Panc1 (cell line): ENCODE results near the gene RPL23. TPM values are rescaled to one million over a fixed set of nuclear protein-coding genes. Genes with fewer than 3 reads are reported as not detected.

ENCODE experiments used
- ATAC-seq: fragments of 200-7000 bp; cut with Tn5 transposase; 2 replicates; pipeline ENCODE4 v1.9.1; 2020; ENCODE audit warnings: mild to moderate bottlenecking, moderate library complexity
- BruUV-seq: library from RNA; stranded (reverse); fragments of 400-500 nt; replicated peaks from 2 replicates; lab custom pipeline; 2021; lab: Mats Ljungman, UMichigan
- CTCF ChIA-PET: fragments of 300-600 bp; sonication (Branson Sonifier 250); formaldehyde crosslinking; loops from one replicate; lab custom pipeline; 2022; ENCODE audit warnings: antibody characterized with exemption; lab: Charles Lee
- POLR2A ChIA-PET: fragments of 300-600 bp; sonication (Branson Sonifier 250); formaldehyde crosslinking; loops from one replicate; lab custom pipeline; 2022; ENCODE audit warnings: antibody characterized with exemption; lab: Charles Lee
- DNase-seq: peaks from one replicate; pipeline ENCODE4 v3.0.0-alpha.2; 2010; ENCODE audit warnings: low read depth, low spot score
- H3K27ac ChIP-seq: 2 replicates; pipeline ENCODE4 v1.5.1; 2011; ENCODE audit warnings: mild to moderate bottlenecking, low read length, inconsistent platforms
- H3K27me3 ChIP-seq: fragments of 200-500 bp; sonication (Bioruptor generic); 2 replicates; pipeline ENCODE4 v1.6.0; 2014; ENCODE audit warnings: low read length, inconsistent platforms; ENCODE audit not compliant: control insufficient read depth, insufficient read depth
- H3K36me3 ChIP-seq: fragments of 200-500 bp; sonication (Bioruptor generic); 2 replicates; pipeline ENCODE4 v1.5.1; 2014; ENCODE audit warnings: inconsistent platforms, mild to moderate bottlenecking, low read length, moderate library complexity; ENCODE audit not compliant: control insufficient read depth, insufficient read depth
- H3K4me1 ChIP-seq: 2 replicates; pipeline ENCODE4 v1.5.1; 2011; ENCODE audit warnings: inconsistent platforms, mild to moderate bottlenecking, low read length, moderate library complexity; ENCODE audit not compliant: control insufficient read depth, insufficient read depth
- H3K4me3 ChIP-seq, 2 experiments: 2 replicates each; pipeline ENCODE4 v1.5.1; 2011 to 2012; ENCODE audit warnings: low read depth in 2 of 2, low read length in 2 of 2, mild to moderate bottlenecking in 2 of 2, inconsistent platforms in 1 of 2, moderate library complexity in 1 of 2
- H3K9me3 ChIP-seq: fragments of 200-500 bp; sonication (Bioruptor generic); 2 replicates; pipeline ENCODE4 v1.5.1; 2014; ENCODE audit warnings: low read depth, mild to moderate bottlenecking, inconsistent platforms, low read length, moderate library complexity; ENCODE audit not compliant: control insufficient read depth, insufficient read depth
- POLR2AphosphoS5 ChIP-seq: IDR thresholded peaks from 2 replicates; pipeline ENCODE4 v1.6.1; 2012; ENCODE audit warnings: mild to moderate bottlenecking, low read depth, low read length, moderate library complexity
- REST ChIP-seq, 2 experiments: IDR thresholded peaks; 2 replicates each; pipeline ENCODE4 v1.6.1; 2011 to 2012; ENCODE audit warnings: low read depth in 2 of 2, control low read depth in 1 of 2, low read length in 1 of 2, mild to moderate bottlenecking in 1 of 2, moderate library complexity in 1 of 2; ENCODE audit not compliant: insufficient read depth in 1 of 2
- SIN3A ChIP-seq: IDR thresholded peaks from 2 replicates; pipeline ENCODE4 v1.6.1; 2012; ENCODE audit warnings: low read depth, mild to moderate bottlenecking, low read length, moderate library complexity, borderline replicate concordance; ENCODE audit not compliant: insufficient read depth
- TCF7L2 ChIP-seq: IDR thresholded peaks from 2 replicates; pipeline ENCODE4 v1.6.1; 2011; ENCODE audit warnings: mild to moderate bottlenecking, low read depth, low read length, inconsistent platforms
- in situ Hi-C: cut with HindIII; loops from 2 replicates; pipeline ENCODE4 v1.10.0; 2016; ENCODE audit warnings: low sequenced_read_pairs, low pct_unique_long_range_greater_than_20kb
- intact Hi-C: fragments of 100-400 bp; cut with micrococcal nuclease; formaldehyde crosslinking; loops from one replicate; pipeline ENCODE4 v1.10.0; 2022; ENCODE audit not compliant: unreplicated experiment
- total RNA-seq: library from RNA; stranded (reverse); gene quantifications from one replicate; pipeline ENCODE4 v1.2.1, GENCODE V29; 2021; ENCODE audit not compliant: unreplicated experiment
- TF ChIP-seq, protein P1 (sequence below): fragments of 450-650 bp; IDR thresholded peaks from 2 replicates; pipeline ENCODE4 v1.5.1; 2017; ENCODE audit warnings: mild to moderate bottlenecking

The RPL23 gene
- total RNA-seq, 1 experiment from 2014 or later = 649 TPM

- no peaks in the 10 kb centered on the region for H3K36me3 ChIP-seq
- intact Hi-C loops (no loop called here), in situ Hi-C loops (no loop called here)
- peaks cover 27% of the 10 kb centered on the region for H3K4me1 ChIP-seq
- no peak for ATAC-seq
- H3K9me3 ChIP-seq = no peaks in the 10 kb centered on the region
- BruUV-seq = no TSS peak
- H3K27me3 ChIP-seq = no peaks in the 10 kb centered on the region
- ChIA-PET POLR2A (no interaction called here), CTCF (interaction anchor here (0.6 kb wide), 1 partner anchor 129 kb away, joined by 3 read pairs; no protein-coding TSS in a partner anchor)
- H3K4me3 ChIP-seq = no peak overlapping the region
- no peak for DNase-seq
- no peak overlapping the region for H3K27ac ChIP-seq
- TF ChIP-seq TCF7L2 = no peak
- TF ChIP-seq, protein P1, sequence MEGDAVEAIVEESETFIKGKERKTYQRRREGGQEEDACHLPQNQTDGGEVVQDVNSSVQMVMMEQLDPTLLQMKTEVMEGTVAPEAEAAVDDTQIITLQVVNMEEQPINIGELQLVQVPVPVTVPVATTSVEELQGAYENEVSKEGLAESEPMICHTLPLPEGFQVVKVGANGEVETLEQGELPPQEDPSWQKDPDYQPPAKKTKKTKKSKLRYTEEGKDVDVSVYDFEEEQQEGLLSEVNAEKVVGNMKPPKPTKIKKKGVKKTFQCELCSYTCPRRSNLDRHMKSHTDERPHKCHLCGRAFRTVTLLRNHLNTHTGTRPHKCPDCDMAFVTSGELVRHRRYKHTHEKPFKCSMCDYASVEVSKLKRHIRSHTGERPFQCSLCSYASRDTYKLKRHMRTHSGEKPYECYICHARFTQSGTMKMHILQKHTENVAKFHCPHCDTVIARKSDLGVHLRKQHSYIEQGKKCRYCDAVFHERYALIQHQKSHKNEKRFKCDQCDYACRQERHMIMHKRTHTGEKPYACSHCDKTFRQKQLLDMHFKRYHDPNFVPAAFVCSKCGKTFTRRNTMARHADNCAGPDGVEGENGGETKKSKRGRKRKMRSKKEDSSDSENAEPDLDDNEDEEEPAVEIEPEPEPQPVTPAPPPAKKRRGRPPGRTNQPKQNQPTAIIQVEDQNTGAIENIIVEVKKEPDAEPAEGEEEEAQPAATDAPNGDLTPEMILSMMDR = no peak
- no peak for TF ChIP-seq POLR2AphosphoS5
- no peak for TF ChIP-seq REST (IDR thresholded peaks at IDR 0.05; ENCODE audit: insufficient read depth in 1 of 2, low read depth in 2 of 2, low read length in 1 of 2)
Measured at GRCh38 chr17:38898291-38898679, 44.8 kb upstream of the RPL23 start.

- no peak overlapping the region for H3K4me3 ChIP-seq
- peak; percentile 22; the same call in 1 of the 2 replicates for ATAC-seq
- no peaks in the 10 kb centered on the region for H3K9me3 ChIP-seq
- no TSS peak for BruUV-seq
- no peak for TF ChIP-seq REST (IDR thresholded peaks at IDR 0.05; ENCODE audit: insufficient read depth in 1 of 2, low read depth in 2 of 2, low read length in 1 of 2)
- TF ChIP-seq POLR2AphosphoS5 = no peak
- TF ChIP-seq, protein P1 = no peak
- TF ChIP-seq SIN3A = no peak
- no peak for TF ChIP-seq TCF7L2
- intact Hi-C loops (no loop called here), in situ Hi-C loops (no loop called here)
- POLR2A ChIA-PET = no interaction called here
- H3K27ac ChIP-seq = 0 out of 2 replicates have a peak overlapping the region, but pooled peaks have one; percentile 23
- H3K27me3 ChIP-seq = no peaks in the 10 kb centered on the region
- no peaks in the 10 kb centered on the region for H3K36me3 ChIP-seq
- H3K4me1 ChIP-seq = peaks cover 27% of the 10 kb centered on the region
- CTCF ChIA-PET = interaction anchor here (0.6 kb wide), 1 partner anchor 130 kb away, joined by 3 read pairs; no protein-coding TSS in a partner anchor
- DNase-seq = no peak
Measured at GRCh38 chr17:38897671-38898290, 44.3 kb upstream of the RPL23 start.
